Dermis lymphatic vessel endothelial cell (primary cell): Measurements from ENCODE around the gene TIGD1. TPM values are rescaled to one million over a fixed set of nuclear protein-coding genes. Genes with fewer than 3 reads are reported as not detected.

ENCODE experiments used
- total RNA-seq: library from RNA; depleted of rRNA; stranded (reverse); fragments of >200 nt; gene quantifications from 2 replicates; pipeline ENCODE4 v1.2.1, GENCODE V29; 2014

TIGD1 gene
- 0.98 and 2.1 TPM in 2 replicates for total RNA-seq

DNA sequence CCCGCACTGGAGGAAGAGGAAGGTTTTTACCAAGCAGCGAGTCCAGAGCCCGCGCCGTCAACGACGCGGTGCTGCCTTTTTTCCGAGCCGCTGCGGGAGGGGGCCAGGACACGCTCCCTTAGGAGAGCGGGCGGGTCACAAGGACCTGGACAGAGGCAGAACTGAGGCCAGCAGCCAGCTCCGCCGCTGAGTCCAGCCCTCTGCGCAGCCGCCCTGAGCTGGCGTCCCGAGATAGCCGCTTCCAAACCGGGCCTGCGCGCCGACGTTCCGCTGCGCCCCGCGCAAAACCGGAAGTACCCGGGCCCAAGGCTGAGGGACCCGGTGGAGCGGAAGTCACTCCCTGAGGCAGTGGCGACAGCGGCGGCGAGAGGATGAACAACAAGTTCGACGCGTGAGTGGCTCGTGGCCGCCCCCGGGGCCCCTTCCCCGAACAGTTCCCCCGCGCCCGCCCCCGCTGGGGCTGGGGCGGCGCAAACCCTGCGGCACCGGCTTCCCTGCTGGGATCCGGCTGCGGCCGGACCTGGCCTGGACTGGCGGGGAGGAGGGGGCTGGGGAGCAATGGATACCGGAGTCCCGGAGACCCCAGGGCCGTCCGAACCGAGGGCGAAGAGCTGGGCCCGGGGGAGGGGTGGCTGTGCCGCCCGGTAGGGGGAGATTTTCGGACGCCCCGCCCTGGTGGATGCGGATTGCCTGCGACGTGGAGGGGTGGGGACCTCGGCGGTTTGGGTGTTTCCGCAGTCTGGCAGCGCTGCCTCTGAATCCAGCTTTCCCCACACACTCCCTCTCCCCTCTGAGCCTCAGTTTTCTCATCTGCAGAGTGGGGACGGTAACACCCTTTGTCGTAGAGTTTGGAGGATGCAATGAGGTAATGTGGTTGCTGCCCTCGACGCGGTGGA, at the start of gene TIGD1, which contains the start of gene EIF4E2:
TIGD1 (minus strand) TSS at position 204 of the 896 bp plus-strand sequence. CDS start 675 bp downstream, outside the sequence.
EIF4E2 (plus strand) TSS at position 336 of the 896 bp plus-strand sequence; CDS start at position 372, 36 bp downstream.

DNA sequence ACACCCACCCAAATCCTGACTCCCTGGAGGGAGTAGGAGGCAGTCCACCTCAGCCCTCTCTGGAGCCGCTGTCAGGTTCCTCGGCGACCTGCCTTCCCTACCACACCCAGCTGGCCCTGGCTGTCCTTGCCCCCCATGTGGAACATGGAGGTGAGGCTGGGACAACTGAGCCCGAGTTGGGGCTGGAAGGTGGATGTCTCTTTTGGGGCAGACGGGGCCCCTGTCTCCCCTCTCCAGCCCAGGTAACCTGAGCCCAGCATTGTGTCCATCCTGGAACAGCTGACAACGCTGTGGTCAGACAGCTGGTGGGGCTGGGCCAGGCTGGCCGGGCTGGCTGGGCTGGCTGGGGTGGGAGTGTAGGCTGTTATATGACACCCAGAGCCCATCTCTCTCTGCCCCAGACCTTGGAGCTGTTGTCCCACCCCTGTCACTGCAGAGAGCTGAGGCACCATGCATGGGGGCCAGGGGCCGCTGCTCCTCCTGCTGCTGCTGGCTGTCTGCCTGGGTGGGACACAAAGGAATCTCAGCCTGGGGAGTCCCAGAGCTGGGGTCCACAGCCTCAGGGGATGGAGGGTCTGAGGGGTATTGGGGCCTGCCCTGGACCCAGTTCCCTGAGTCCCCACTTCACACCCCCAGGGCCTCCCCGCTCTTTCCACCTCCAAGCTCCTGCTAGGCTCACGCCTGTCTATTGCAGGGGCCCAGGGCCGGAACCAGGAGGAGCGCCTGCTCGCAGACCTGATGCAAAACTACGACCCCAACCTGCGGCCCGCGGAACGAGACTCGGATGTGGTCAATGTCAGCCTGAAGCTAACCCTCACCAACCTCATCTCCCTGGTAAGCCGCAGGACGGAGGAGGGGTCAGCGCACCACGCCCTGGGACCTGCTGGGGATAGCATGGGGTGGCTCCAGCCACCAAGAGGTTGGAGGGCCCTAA, 10.8 kb downstream of the TIGD1 start, which contains the start of gene CHRNG:
CHRNG (plus strand) TSS at position 395 of the 934 bp plus-strand sequence; CDS start at position 451, 56 bp downstream.

DNA sequence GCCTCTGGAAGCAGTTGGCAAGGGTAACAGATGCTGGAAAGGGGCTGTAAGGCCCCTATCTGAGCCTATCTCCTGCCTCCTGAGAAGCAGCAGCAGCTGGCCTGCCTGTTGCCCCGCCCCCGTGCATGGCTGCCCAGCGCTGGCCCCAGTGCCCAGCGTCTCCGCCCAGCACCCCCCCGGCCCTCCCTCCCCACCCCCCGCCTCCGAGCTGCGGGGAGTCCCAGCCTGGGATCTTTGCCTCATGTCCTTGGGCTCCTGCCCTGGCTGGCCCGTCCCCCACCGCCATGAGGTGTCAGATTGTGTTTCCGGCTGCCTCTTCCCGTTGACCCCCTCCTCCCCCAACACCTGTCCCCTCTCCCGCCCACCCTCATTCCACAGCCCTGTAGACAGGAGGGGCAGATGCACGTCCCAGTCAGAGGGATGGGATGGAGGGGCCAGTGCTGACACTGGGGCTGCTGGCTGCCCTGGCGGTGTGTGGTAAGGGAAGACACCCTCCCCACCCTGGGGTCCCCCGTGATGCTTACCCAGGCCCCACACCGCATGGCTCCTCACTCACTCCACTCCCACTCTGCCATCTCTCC, 24.5 kb downstream of the TIGD1 start, which contains the start of gene CHRND:
CHRND (plus strand) TSS at position 370 of the 581 bp plus-strand sequence; CDS start at position 426, 56 bp downstream.

DNA sequence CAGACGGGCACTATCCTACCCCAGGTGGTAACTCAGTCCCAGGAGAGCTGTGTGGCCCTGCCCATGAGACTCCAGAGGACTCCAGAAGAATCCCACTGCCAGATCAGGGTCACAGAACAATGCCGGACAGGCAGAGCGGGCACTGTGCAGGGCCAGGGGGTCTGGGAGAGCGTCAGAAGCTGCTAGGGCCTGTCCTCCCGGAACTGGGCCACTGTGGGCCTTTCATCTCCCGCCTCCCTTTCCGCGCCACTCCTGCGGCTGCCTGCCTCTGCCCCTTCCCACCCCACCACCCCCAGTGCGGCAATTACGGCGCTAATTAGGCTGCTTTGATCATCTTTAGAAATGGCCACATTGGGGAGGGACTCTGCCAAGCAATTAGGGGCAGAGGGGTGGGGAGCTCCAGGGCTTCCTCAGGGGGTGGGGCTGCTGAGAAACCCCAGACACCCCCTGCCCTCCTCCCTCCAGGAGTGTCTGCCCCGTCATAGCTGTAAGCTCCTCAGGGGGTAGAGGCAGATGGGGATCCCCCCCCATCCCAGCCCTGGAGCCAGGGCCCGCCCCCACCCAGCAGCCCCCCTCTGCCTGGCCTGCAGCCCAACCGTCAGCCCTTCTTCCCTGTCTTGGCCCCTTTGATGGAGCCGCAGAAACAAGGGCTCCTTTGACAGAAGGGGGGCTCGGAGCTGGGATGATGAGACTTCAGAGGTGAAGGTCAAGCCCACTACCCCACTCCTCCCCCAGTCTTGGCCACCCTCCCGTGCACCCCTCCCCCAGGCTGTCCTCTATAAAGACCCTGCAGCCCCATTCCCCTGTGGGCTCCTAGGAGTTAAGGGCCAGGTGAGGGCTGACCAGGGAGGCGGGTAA, 30.5 kb downstream of the TIGD1 start, which contains the start of gene PRSS56:
PRSS56 (plus strand) TSS at position 808 of the 858 bp plus-strand sequence. CDS start 211 bp downstream, outside the sequence.

Other genes with a start within 250 kb of the TIGD1 start
- gene ALPP, start 171.8 kb downstream of the TIGD1 start, total RNA-seq: not detected in 2 replicates
- not detected in 2 replicates for gene ALPG, start 143.7 kb downstream of the TIGD1 start, total RNA-seq
- not detected in 2 replicates for gene ALPI, start 94.4 kb downstream of the TIGD1 start, total RNA-seq
- not detected in 2 replicates for gene ECEL1, start 62.7 kb downstream of the TIGD1 start, total RNA-seq
- gene PRSS56, start 30.2 kb downstream of the TIGD1 start, total RNA-seq: not detected in 2 replicates
- not detected in 2 replicates for gene CHRND, start 24.4 kb downstream of the TIGD1 start, total RNA-seq
- not detected in 2 replicates for gene CHRNG, start 10.9 kb downstream of the TIGD1 start, total RNA-seq
- gene EIF4E2, start 132 bp upstream of the TIGD1 start, total RNA-seq: 101 and 111 TPM in 2 replicates
- 0.11 TPM in 1 of 2 replicates, not detected in the other for gene EFHD1, start 83.0 kb upstream of the TIGD1 start, total RNA-seq
- gene GIGYF2, start 146.8 kb upstream of the TIGD1 start, total RNA-seq: 50.7 and 53.4 TPM in 2 replicates
- gene KCNJ13, start 226.0 kb upstream of the TIGD1 start, total RNA-seq: not detected in 2 replicates